ENCODE measurements around the gene EPHA4. TPM values are rescaled to one million over a fixed set of nuclear protein-coding genes. Genes with fewer than 3 reads are reported as not detected.

EPHA4 gene
- polyA plus RNA-seq, 2 donors, result 4.5 to 6.0 TPM

DNA sequence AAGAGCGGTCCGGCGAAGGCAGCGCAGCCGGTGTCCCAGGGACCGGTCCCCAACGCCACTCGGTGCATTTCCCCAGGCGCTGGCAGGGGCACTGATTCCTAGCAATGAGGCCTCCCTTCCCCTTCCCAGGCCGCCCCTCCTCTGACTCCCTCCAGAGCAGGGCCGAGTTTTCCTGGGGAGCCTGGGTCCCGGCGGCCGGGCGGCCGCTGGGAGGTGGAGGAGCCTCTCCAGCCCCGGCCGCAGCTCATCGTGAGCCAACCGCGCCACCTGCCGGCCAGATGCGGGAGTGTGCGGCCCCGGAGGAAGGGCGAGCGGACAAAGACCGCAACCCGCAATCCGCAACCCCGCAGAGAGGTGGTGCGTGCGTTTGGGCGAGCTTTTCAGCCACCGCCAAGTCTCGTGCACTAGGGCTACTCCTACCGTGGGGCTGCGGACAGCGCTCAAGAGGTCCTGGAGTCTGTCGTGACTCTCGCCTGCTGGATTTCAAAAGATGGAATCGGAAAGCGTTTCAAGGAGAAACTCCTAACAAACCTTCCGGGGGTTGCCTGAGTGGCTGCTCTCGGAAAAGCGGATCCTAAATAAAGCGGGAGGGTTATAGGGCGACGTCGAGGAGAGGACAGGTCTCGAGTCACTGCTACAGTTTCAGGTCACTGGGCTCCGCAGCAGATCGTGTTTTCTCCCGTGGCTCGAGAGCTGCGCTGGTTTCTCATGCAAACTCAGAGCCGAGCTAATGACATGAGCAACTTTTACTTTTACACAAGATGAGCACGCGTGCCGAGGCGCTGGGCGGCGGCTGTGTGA is 1.5 kb upstream of the EPHA4 start:
- H3K27ac ChIP-seq (ENCODE audit: low read depth in 2 of 2, low read length in 1 of 2), result peak overlapping the region; percentile 62 to 84
- peaks cover 0 to 3% of the 10 kb centered on the region in 2 donors for H3K27me3 ChIP-seq (ENCODE audit: control insufficient read depth in 1 of 2, insufficient read depth in 2 of 2, low read length in 2 of 2)
- H3K36me3 ChIP-seq (ENCODE audit: control insufficient read depth in 2 of 2, insufficient read depth in 2 of 2, low read length in 1 of 2), result no peaks in the 10 kb centered on the region
- WGBS, 2 donors, result 0 to 1% methylated on average over 56 to 63 of the region's 63 CpGs
- H3K9me3 ChIP-seq (ENCODE audit: control insufficient read depth in 2 of 2, insufficient read depth in 1 of 2, low read depth in 1 of 2, low read length in 1 of 2), result no peaks in the 10 kb centered on the region
- peak overlapping the region; percentile 57 to 82 for H3K4me3 ChIP-seq (ENCODE audit: low read depth in 1 of 2, low read length in 2 of 2)
- peaks cover 0 to 6% of the 10 kb centered on the region in 2 donors for H3K4me1 ChIP-seq (ENCODE audit: control insufficient read depth in 2 of 2, insufficient read depth in 2 of 2, low read length in 1 of 2)

- H3K4me3 ChIP-seq (ENCODE audit: low read depth in 1 of 2, low read length in 2 of 2), result peak overlapping the region; percentile 57 to 82
- peaks cover 0 to 6% of the 10 kb centered on the region in 2 donors for H3K4me1 ChIP-seq (ENCODE audit: control insufficient read depth in 2 of 2, insufficient read depth in 2 of 2, low read length in 1 of 2)
- peak overlapping the region; percentile 62 to 84 for H3K27ac ChIP-seq (ENCODE audit: low read depth in 2 of 2, low read length in 1 of 2)
- H3K36me3 ChIP-seq (ENCODE audit: control insufficient read depth in 2 of 2, insufficient read depth in 2 of 2, low read length in 1 of 2), result no peaks in the 10 kb centered on the region
- H3K9me3 ChIP-seq (ENCODE audit: control insufficient read depth in 2 of 2, insufficient read depth in 1 of 2, low read depth in 1 of 2, low read length in 1 of 2), result no peaks in the 10 kb centered on the region
- peaks cover 0 to 3% of the 10 kb centered on the region in 2 donors for H3K27me3 ChIP-seq (ENCODE audit: control insufficient read depth in 1 of 2, insufficient read depth in 2 of 2, low read length in 2 of 2)
- 0 to 1% methylated on average over 42 of the region's 42 CpGs for WGBS, 2 donors
Measured at GRCh38 chr2:221572821-221573429, 821 bp upstream of the EPHA4 start.

DNA sequence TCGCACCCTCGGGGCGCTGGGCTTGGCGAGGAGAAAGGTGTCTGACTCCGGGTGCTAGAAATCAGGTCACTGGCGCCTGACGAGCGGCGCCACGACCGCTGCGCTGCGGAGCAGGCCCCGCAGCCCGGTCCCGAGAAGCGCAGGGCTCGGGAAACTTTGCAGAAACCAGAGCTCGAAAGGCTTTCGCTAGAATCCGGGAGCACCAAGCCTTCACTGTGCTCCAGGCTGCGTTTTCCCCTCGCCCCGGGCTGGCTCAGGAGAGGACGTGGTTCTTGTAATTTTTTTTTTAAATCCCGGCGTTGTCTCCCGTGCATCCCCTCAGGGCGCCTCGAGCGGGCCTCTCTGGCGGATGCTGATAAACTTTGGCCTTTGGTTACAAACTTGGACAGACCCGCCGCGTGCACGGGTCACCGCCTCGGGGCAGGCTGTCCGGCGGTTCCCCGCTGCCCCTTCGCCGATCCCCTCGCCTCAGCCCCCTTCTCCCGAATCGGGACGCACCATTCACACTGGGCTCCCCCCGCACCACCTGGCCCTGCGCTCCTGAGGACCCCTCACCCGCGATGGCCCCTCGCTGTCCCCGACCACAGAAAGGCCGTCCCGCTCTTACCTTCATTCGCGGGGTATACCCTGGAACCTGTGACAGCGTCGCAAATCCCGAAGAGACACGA is 419 bp downstream of the EPHA4 start:
- no peaks in the 10 kb centered on the region for H3K36me3 ChIP-seq (ENCODE audit: control insufficient read depth in 2 of 2, insufficient read depth in 2 of 2, low read length in 1 of 2)
- 0% methylated on average over 60 to 61 of the region's 61 CpGs for WGBS, 2 donors
- no peaks in the 10 kb centered on the region for H3K9me3 ChIP-seq (ENCODE audit: control insufficient read depth in 2 of 2, insufficient read depth in 1 of 2, low read depth in 1 of 2, low read length in 1 of 2)
- H3K4me1 ChIP-seq (ENCODE audit: control insufficient read depth in 2 of 2, insufficient read depth in 2 of 2, low read length in 1 of 2), result peaks cover 0 to 6% of the 10 kb centered on the region in 2 donors
- H3K27ac ChIP-seq (ENCODE audit: low read depth in 2 of 2, low read length in 1 of 2), result no peak overlapping the region
- H3K27me3 ChIP-seq (ENCODE audit: control insufficient read depth in 1 of 2, insufficient read depth in 2 of 2, low read length in 2 of 2), result peaks cover 0 to 3% of the 10 kb centered on the region in 2 donors
- H3K4me3 ChIP-seq (ENCODE audit: low read depth in 1 of 2, low read length in 2 of 2), result peak overlapping the region; percentile 76 to 82

DNA sequence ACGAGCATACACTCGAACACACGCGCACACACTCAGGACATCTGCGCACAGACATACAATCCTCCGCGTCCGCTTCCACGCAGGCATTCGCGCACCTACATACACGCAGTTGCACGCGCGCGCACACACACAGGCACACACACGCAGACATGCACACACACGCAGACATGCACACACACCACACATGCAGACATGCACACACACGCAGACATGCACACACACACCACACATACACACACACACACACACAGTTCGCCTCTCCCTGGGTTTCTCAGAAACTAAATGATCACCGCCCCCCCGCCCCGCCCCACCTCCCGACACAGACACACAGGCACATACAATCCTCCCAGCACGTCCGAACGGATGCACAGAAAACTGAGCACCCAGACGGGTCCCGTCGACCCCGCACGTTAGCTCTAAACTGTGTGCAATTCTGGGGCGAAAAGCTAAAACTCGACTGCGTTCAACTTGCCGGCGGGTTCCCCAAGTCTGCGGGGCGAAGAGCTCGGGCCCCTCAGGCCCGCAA is 1.0 kb downstream of the EPHA4 start:
- H3K27me3 ChIP-seq (ENCODE audit: control insufficient read depth in 1 of 2, insufficient read depth in 2 of 2, low read length in 2 of 2), result peaks cover 0 to 3% of the 10 kb centered on the region in 2 donors
- peaks cover 0 to 6% of the 10 kb centered on the region in 2 donors for H3K4me1 ChIP-seq (ENCODE audit: control insufficient read depth in 2 of 2, insufficient read depth in 2 of 2, low read length in 1 of 2)
- no peak overlapping the region for H3K27ac ChIP-seq (ENCODE audit: low read depth in 2 of 2, low read length in 1 of 2)
- peak overlapping the region; percentile 76 to 82 for H3K4me3 ChIP-seq (ENCODE audit: low read depth in 1 of 2, low read length in 2 of 2)
- no peaks in the 10 kb centered on the region for H3K36me3 ChIP-seq (ENCODE audit: control insufficient read depth in 2 of 2, insufficient read depth in 2 of 2, low read length in 1 of 2)
- no peaks in the 10 kb centered on the region for H3K9me3 ChIP-seq (ENCODE audit: control insufficient read depth in 2 of 2, insufficient read depth in 1 of 2, low read depth in 1 of 2, low read length in 1 of 2)
- WGBS, 2 donors, result 2 to 5% methylated on average over 41 of the region's 41 CpGs

DNA sequence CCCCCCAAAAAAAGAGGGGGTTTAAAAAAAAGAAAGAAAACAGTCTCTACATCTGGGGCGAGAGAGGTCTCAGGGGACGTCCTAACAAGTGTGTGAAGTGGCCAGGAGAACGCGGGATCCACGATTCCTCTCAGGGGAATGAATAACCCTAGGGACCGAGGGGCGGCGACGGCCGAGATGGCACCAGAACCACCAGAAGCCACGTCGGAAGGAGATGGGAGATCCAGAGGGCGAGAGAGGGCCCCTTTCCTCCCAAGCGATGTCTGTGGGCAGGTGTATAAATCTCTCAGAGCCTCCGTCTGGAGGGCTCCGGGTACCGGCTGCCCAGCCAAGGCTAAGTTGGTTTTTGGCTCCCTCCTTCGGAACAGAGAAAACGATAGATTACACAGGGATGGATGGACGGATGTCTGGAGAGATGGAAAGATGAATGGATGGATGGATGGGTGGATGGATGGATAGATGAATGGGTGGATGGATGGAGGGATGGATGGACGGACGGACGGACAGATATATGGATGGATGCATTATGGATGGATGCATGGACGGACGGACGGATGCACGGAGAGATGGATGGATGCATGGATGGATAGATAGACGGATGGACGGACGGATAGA is 1.7 kb downstream of the EPHA4 start:
- Histone ChIP-seq H3K4me3 (ENCODE audit: low read depth in 1 of 2, low read length in 2 of 2) (peak overlapping the region; percentile 76 to 82), H3K4me1 (ENCODE audit: control insufficient read depth in 2 of 2, insufficient read depth in 2 of 2, low read length in 1 of 2) (peaks cover 0 to 6% of the 10 kb centered on the region in 2 donors), H3K9me3 (ENCODE audit: control insufficient read depth in 2 of 2, insufficient read depth in 1 of 2, low read depth in 1 of 2, low read length in 1 of 2) (no peaks in the 10 kb centered on the region), H3K36me3 (ENCODE audit: control insufficient read depth in 2 of 2, insufficient read depth in 2 of 2, low read length in 1 of 2) (no peaks in the 10 kb centered on the region), H3K27me3 (ENCODE audit: control insufficient read depth in 1 of 2, insufficient read depth in 2 of 2, low read length in 2 of 2) (peaks cover 0 to 3% of the 10 kb centered on the region in 2 donors), H3K27ac (ENCODE audit: low read depth in 2 of 2, low read length in 1 of 2) (no peak overlapping the region)
- WGBS, 2 donors, result 8% methylated on average over 30 of the region's 30 CpGs

DNA sequence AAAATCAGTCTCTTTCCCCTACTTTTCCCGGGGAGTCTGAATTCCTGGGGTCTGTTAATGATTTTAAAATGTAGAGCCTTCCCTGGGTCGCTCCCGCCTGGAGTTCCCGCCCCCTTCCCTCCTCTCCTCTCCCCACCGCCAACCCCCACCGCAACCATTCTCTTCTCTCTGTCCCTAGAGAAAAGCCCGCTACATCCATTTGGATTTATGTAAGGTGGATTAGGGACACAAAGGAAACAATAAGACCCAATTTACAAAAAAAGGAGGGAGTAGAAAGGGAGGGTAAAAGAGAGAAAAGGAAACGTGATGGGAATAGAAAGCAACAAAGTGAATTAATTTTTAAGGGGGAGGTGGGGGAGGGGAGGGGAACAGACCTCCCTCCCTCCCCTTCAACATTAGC is 2.2 kb downstream of the EPHA4 start:
- no peaks in the 10 kb centered on the region for H3K9me3 ChIP-seq (ENCODE audit: control insufficient read depth in 2 of 2, insufficient read depth in 1 of 2, low read depth in 1 of 2, low read length in 1 of 2)
- 40 to 48% methylated on average over 8 of the region's 8 CpGs for WGBS, 2 donors
- H3K4me1 ChIP-seq (ENCODE audit: control insufficient read depth in 2 of 2, insufficient read depth in 2 of 2, low read length in 1 of 2), result peaks cover 0 to 6% of the 10 kb centered on the region in 2 donors
- no peak overlapping the region for H3K27ac ChIP-seq (ENCODE audit: low read depth in 2 of 2, low read length in 1 of 2)
- H3K27me3 ChIP-seq (ENCODE audit: control insufficient read depth in 1 of 2, insufficient read depth in 2 of 2, low read length in 2 of 2), result peaks cover 0 to 3% of the 10 kb centered on the region in 2 donors
- peak overlapping the region in 1 of 2 donors; percentile 82 for H3K4me3 ChIP-seq (ENCODE audit: low read depth in 1 of 2, low read length in 2 of 2)
- H3K36me3 ChIP-seq (ENCODE audit: control insufficient read depth in 2 of 2, insufficient read depth in 2 of 2, low read length in 1 of 2), result no peaks in the 10 kb centered on the region

DNA sequence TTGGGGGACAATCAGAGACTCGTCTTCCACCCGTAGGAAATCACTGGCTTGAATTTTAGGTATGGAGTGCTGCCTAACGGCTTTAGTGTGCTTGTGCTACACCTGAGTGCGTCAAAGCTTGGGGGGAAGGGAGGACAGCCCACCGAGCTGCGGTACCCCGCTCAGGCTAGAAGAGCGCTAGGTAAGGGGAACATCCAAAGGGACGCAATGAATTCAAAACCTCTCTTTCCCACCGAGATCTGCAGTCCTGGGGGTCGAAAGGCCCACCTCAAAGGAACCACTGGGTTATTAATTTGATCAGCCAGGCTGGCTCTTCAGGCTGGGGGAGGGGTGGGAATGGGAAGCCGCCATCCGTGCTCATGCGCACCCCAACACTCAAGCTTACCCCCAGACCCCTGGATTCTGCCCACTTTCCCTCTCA is 2.7 kb downstream of the EPHA4 start:
- Histone ChIP-seq H3K27ac (ENCODE audit: low read depth in 2 of 2, low read length in 1 of 2) (no peak overlapping the region), H3K36me3 (ENCODE audit: control insufficient read depth in 2 of 2, insufficient read depth in 2 of 2, low read length in 1 of 2) (no peaks in the 10 kb centered on the region), H3K4me1 (ENCODE audit: control insufficient read depth in 2 of 2, insufficient read depth in 2 of 2, low read length in 1 of 2) (peaks cover 0 to 6% of the 10 kb centered on the region in 2 donors), H3K4me3 (ENCODE audit: low read depth in 1 of 2, low read length in 2 of 2) (no peak overlapping the region), H3K9me3 (ENCODE audit: control insufficient read depth in 2 of 2, insufficient read depth in 1 of 2, low read depth in 1 of 2, low read length in 1 of 2) (no peaks in the 10 kb centered on the region), H3K27me3 (ENCODE audit: control insufficient read depth in 1 of 2, insufficient read depth in 2 of 2, low read length in 2 of 2) (peaks cover 0 to 3% of the 10 kb centered on the region in 2 donors)
- 57 to 73% methylated on average over 14 of the region's 14 CpGs for WGBS, 2 donors

- peaks cover 0 to 6% of the 10 kb centered on the region in 2 donors for H3K4me1 ChIP-seq (ENCODE audit: control insufficient read depth in 2 of 2, insufficient read depth in 2 of 2, low read length in 1 of 2)
- peaks cover 0 to 4% of the 10 kb centered on the region in 2 donors for H3K36me3 ChIP-seq (ENCODE audit: control insufficient read depth in 2 of 2, insufficient read depth in 2 of 2, low read length in 1 of 2)
- peaks cover 0 to 3% of the 10 kb centered on the region in 2 donors for H3K27me3 ChIP-seq (ENCODE audit: control insufficient read depth in 1 of 2, insufficient read depth in 2 of 2, low read length in 2 of 2)
- H3K9me3 ChIP-seq (ENCODE audit: control insufficient read depth in 2 of 2, insufficient read depth in 1 of 2, low read depth in 1 of 2, low read length in 1 of 2), result no peaks in the 10 kb centered on the region
- H3K4me3 ChIP-seq (ENCODE audit: low read depth in 1 of 2, low read length in 2 of 2), result no peak overlapping the region
- 94 to 95% methylated on average over 3 of the region's 3 CpGs for WGBS, 2 donors
- H3K27ac ChIP-seq (ENCODE audit: low read depth in 2 of 2, low read length in 1 of 2), result no peak overlapping the region
Measured at GRCh38 chr2:221568299-221568698, 3.8 kb downstream of the EPHA4 start.

- Histone ChIP-seq H3K9me3 (ENCODE audit: control insufficient read depth in 2 of 2, insufficient read depth in 1 of 2, low read depth in 1 of 2, low read length in 1 of 2) (no peaks in the 10 kb centered on the region), H3K27ac (ENCODE audit: low read depth in 2 of 2, low read length in 1 of 2) (no peak overlapping the region), H3K36me3 (ENCODE audit: control insufficient read depth in 2 of 2, insufficient read depth in 2 of 2, low read length in 1 of 2) (peaks cover 0 to 4% of the 10 kb centered on the region in 2 donors), H3K4me3 (ENCODE audit: low read depth in 1 of 2, low read length in 2 of 2) (no peak overlapping the region), H3K4me1 (ENCODE audit: control insufficient read depth in 2 of 2, insufficient read depth in 2 of 2, low read length in 1 of 2) (peaks cover 0 to 6% of the 10 kb centered on the region in 2 donors), H3K27me3 (ENCODE audit: control insufficient read depth in 1 of 2, insufficient read depth in 2 of 2, low read length in 2 of 2) (peaks cover 0 to 3% of the 10 kb centered on the region in 2 donors)
- WGBS, 2 donors, result 72 to 86% methylated on average over 1 of the region's 1 CpG
Measured at GRCh38 chr2:221567809-221568208, 4.3 kb downstream of the EPHA4 start.
